ENCODE data around the gene TGFBR1.

The TGFBR1 gene

DNA sequence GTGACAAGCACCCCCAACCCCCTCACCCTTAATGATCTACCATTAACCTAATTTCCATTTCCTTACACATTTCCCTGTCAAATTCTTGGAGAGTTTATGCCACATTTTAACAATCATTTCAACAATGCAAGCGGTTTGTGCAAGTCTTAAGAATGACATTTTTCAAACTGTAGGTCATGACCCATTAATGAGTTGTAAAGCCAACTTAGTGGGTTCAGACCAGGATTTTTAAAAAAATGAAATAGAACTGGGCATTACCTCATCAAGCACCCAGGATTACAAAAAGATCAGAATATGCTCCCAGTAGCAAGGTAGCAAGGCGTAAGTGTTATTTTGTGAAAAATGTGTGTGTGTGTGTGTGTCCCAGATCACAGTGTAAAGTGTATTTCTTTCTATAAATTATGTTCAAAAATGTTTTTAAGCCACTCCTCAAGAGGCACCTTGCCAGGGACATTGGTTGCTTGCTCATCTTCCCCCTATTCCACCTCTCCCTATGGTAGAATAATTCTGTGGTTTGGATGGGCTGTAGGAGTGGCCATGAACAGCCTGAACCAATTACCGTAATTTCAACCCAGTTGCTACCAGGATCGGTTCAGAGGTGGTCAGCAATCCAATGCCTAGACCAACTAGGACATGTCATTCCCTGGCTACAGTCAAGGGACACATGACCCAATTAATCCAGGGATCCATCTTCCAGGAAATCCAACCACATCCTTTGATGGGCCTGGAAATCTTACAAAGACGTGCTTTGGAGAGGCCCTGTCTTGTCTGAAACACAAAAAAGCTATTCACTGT, 14.4 kb upstream of the TGFBR1 start:
- ChIA-PET POLR2A (interaction anchor here (0.6 kb wide), 1 partner anchor 43 kb away, joined by 3 read pairs; no protein-coding TSS in a partner anchor), CTCF (interaction anchor here (0.5 kb wide), 1 partner anchor 178 kb away, joined by 3 read pairs; no protein-coding TSS in a partner anchor)
- H3K27ac ChIP-seq (ENCODE audit: extremely low read depth, low read depth, low read length) = no peak overlapping the region
- no peak overlapping the region for H3K4me3 ChIP-seq (ENCODE audit: low read depth, low read length)
- no peaks in the 10 kb centered on the region for H3K9me3 ChIP-seq (ENCODE audit: control insufficient read depth, insufficient read depth, low read depth, low read length)
- H3K4me1 ChIP-seq (ENCODE audit: control insufficient read depth, insufficient read depth, low read length) = no peaks in the 10 kb centered on the region
- H3K36me3 ChIP-seq (ENCODE audit: control insufficient read depth in 2 of 2, insufficient read depth in 1 of 2, low read length in 2 of 2) = no peaks in the 10 kb centered on the region
- TF ChIP-seq ZNF624 (tag by site-specific recombination; IDR thresholded peaks at IDR 0.05) = no peak
- no peak for TF ChIP-seq ZNF37A (tag by site-specific recombination; IDR thresholded peaks at IDR 0.05)
- TF ChIP-seq ZFP41 (tag by site-specific recombination; IDR thresholded peaks at IDR 0.05; ENCODE audit: borderline replicate concordance) = no peak

DNA sequence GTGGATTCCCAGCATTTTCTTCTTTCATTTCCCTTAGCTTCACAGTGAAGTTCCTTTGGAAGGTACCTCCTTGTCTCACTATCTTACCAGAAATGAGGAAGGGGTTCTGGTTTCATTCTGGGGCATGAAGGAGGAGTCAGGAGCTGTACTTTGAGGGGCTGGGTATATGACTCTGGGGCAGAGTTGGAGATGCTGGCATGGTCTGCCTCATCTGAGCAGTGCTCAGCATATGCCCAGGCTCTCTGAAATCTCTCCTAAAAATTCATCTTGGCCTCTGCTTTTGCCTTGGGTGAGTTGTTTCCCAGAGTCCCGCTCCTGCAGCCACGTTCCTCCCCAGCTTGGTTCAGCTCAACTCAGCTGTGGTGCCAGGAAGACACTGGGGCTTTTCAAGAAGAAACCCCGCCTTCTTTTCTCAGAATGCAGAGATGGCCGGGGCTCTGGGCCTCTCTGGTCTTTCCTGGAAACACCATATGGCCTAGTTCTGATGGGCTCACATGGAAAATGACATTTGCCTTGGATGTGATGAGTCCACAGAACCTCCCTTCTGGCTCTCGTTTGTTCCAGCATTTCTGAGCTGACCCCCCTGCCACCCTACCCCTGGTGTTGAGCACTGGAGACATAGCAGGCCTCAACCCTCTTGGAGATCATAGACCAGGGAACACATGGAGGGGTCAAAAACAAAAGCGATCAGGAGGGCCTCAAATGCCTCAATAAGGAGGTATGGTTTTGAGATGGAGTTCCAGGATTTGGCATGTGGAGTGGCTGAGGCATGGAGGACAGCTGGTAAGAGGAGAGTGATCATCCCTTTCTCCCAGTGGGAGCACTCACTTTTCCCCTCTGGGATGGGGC, 12.0 kb upstream of the TGFBR1 start:
- no peaks in the 10 kb centered on the region for H3K9me3 ChIP-seq (ENCODE audit: control insufficient read depth, insufficient read depth, low read depth, low read length)
- H3K36me3 ChIP-seq (ENCODE audit: control insufficient read depth in 2 of 2, insufficient read depth in 1 of 2, low read length in 2 of 2) = no peaks in the 10 kb centered on the region
- TF ChIP-seq, protein P1, sequence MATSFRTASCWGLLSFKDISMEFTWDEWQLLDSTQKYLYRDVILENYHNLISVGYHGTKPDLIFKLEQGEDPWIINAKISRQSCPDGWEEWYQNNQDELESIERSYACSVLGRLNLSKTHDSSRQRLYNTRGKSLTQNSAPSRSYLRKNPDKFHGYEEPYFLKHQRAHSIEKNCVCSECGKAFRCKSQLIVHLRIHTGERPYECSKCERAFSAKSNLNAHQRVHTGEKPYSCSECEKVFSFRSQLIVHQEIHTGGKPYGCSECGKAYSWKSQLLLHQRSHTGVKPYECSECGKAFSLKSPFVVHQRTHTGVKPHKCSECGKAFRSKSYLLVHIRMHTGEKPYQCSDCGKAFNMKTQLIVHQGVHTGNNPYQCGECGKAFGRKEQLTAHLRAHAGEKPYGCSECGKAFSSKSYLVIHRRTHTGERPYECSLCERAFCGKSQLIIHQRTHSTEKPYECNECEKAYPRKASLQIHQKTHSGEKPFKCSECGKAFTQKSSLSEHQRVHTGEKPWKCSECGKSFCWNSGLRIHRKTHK (tag by site-specific recombination; IDR thresholded peaks at IDR 0.05) = no peak
- H3K27ac ChIP-seq (ENCODE audit: extremely low read depth, low read depth, low read length) = no peak overlapping the region
- ChIA-PET POLR2A (interaction anchor here (1.1 kb wide), 1 partner anchor 10 kb away, joined by 3 read pairs; no protein-coding TSS in a partner anchor), CTCF (interaction anchor here (0.7 kb wide), 1 partner anchor 46 kb away, joined by 3 read pairs; no protein-coding TSS in a partner anchor)
- H3K4me1 ChIP-seq (ENCODE audit: control insufficient read depth, insufficient read depth, low read length) = no peaks in the 10 kb centered on the region
- no peak overlapping the region for H3K4me3 ChIP-seq (ENCODE audit: low read depth, low read length)

DNA sequence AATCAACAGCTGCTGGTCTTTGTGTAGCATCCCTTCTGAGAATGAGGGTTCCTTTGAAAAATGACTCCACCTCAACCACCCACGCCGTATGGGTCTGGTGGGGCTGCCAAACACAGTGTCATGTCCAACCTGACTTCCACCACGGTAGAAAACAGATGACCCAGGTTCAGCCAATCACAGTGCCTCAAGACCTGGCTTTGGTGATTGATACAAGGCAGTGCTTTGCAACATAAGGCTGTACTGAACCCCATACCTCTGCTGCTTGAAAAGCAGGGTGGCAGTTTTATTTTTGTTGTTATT, 11.5 kb upstream of the TGFBR1 start:
- Histone ChIP-seq H3K27ac (ENCODE audit: extremely low read depth, low read depth, low read length) (no peak overlapping the region), H3K9me3 (ENCODE audit: control insufficient read depth, insufficient read depth, low read depth, low read length) (no peaks in the 10 kb centered on the region), H3K36me3 (ENCODE audit: control insufficient read depth in 2 of 2, insufficient read depth in 1 of 2, low read length in 2 of 2) (no peaks in the 10 kb centered on the region), H3K4me3 (ENCODE audit: low read depth, low read length) (no peak overlapping the region), H3K4me1 (ENCODE audit: control insufficient read depth, insufficient read depth, low read length) (no peaks in the 10 kb centered on the region)
- TF ChIP-seq ZSCAN16 (tag by site-specific recombination; IDR thresholded peaks at IDR 0.05) (no peak), ZNF830 (tag by site-specific recombination; IDR thresholded peaks at IDR 0.05; ENCODE audit: low read depth) (no peak), ZNF792 (tag by site-specific recombination; IDR thresholded peaks at IDR 0.05) (no peak), ZNF19 (tag by site-specific recombination; IDR thresholded peaks at IDR 0.05; ENCODE audit: low read depth) (no peak), GLIS1 (tag by site-specific recombination; IDR thresholded peaks at IDR 0.05) (no peak), ZNF629 (tag by site-specific recombination; IDR thresholded peaks at IDR 0.05) (no peak)
- ChIA-PET CTCF (no interaction called here), POLR2A (interaction anchor here (1.1 kb wide), 1 partner anchor 9 kb away, joined by 3 read pairs; no protein-coding TSS in a partner anchor)

DNA sequence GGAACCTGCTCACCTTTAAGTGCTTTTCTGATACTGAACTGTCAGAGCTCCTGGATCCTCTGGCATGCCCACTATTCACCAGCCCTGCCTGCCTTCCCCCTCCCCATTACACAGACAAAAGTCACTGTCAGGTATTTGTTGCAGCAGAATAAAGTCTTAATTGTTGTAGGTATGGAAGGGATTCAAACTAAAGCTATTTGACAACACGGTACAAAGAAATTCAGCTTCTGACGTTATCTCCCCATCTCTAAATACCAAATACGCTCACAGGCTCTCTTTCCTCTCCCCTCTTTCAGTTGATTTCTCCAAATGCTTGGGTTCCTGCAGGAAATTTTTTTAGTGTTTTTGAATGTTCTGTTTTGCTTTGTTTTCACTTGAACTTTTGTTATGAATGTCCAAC, 9.3 kb upstream of the TGFBR1 start:
- Histone ChIP-seq H3K27ac (ENCODE audit: extremely low read depth, low read depth, low read length) (no peak overlapping the region), H3K4me1 (ENCODE audit: control insufficient read depth, insufficient read depth, low read length) (no peaks in the 10 kb centered on the region), H3K4me3 (ENCODE audit: low read depth, low read length) (no peak overlapping the region), H3K36me3 (ENCODE audit: control insufficient read depth in 2 of 2, insufficient read depth in 1 of 2, low read length in 2 of 2) (no peaks in the 10 kb centered on the region), H3K9me3 (ENCODE audit: control insufficient read depth, insufficient read depth, low read depth, low read length) (no peaks in the 10 kb centered on the region)
- ChIA-PET CTCF (no interaction called here), POLR2A (no interaction called here)
- TF ChIP-seq, protein P2, sequence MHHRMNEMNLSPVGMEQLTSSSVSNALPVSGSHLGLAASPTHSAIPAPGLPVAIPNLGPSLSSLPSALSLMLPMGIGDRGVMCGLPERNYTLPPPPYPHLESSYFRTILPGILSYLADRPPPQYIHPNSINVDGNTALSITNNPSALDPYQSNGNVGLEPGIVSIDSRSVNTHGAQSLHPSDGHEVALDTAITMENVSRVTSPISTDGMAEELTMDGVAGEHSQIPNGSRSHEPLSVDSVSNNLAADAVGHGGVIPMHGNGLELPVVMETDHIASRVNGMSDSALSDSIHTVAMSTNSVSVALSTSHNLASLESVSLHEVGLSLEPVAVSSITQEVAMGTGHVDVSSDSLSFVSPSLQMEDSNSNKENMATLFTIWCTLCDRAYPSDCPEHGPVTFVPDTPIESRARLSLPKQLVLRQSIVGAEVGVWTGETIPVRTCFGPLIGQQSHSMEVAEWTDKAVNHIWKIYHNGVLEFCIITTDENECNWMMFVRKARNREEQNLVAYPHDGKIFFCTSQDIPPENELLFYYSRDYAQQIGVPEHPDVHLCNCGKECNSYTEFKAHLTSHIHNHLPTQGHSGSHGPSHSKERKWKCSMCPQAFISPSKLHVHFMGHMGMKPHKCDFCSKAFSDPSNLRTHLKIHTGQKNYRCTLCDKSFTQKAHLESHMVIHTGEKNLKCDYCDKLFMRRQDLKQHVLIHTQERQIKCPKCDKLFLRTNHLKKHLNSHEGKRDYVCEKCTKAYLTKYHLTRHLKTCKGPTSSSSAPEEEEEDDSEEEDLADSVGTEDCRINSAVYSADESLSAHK (tag by site-specific recombination; IDR thresholded peaks at IDR 0.05) = no peak
- TF ChIP-seq, protein P3, sequence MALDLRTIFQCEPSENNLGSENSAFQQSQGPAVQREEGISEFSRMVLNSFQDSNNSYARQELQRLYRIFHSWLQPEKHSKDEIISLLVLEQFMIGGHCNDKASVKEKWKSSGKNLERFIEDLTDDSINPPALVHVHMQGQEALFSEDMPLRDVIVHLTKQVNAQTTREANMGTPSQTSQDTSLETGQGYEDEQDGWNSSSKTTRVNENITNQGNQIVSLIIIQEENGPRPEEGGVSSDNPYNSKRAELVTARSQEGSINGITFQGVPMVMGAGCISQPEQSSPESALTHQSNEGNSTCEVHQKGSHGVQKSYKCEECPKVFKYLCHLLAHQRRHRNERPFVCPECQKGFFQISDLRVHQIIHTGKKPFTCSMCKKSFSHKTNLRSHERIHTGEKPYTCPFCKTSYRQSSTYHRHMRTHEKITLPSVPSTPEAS (tag by site-specific recombination; IDR thresholded peaks at IDR 0.05) = no peak
- no peak for TF ChIP-seq SALL2 (tag by site-specific recombination; IDR thresholded peaks at IDR 0.05; ENCODE audit: borderline replicate concordance)
- TF ChIP-seq KLF8 (tag by site-specific recombination; IDR thresholded peaks at IDR 0.05) = no peak
- no peak for TF ChIP-seq ZNF311 (tag by site-specific recombination; IDR thresholded peaks at IDR 0.05; ENCODE audit: borderline replicate concordance)
- TF ChIP-seq, protein P4, sequence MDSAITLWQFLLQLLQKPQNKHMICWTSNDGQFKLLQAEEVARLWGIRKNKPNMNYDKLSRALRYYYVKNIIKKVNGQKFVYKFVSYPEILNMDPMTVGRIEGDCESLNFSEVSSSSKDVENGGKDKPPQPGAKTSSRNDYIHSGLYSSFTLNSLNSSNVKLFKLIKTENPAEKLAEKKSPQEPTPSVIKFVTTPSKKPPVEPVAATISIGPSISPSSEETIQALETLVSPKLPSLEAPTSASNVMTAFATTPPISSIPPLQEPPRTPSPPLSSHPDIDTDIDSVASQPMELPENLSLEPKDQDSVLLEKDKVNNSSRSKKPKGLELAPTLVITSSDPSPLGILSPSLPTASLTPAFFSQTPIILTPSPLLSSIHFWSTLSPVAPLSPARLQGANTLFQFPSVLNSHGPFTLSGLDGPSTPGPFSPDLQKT (IDR thresholded peaks at IDR 0.05; ENCODE audit: borderline replicate concordance, low read depth, low read length) = no peak
- TF ChIP-seq, protein P5, sequence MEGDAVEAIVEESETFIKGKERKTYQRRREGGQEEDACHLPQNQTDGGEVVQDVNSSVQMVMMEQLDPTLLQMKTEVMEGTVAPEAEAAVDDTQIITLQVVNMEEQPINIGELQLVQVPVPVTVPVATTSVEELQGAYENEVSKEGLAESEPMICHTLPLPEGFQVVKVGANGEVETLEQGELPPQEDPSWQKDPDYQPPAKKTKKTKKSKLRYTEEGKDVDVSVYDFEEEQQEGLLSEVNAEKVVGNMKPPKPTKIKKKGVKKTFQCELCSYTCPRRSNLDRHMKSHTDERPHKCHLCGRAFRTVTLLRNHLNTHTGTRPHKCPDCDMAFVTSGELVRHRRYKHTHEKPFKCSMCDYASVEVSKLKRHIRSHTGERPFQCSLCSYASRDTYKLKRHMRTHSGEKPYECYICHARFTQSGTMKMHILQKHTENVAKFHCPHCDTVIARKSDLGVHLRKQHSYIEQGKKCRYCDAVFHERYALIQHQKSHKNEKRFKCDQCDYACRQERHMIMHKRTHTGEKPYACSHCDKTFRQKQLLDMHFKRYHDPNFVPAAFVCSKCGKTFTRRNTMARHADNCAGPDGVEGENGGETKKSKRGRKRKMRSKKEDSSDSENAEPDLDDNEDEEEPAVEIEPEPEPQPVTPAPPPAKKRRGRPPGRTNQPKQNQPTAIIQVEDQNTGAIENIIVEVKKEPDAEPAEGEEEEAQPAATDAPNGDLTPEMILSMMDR (tag by site-specific recombination; IDR thresholded peaks at IDR 0.05) = no peak
- no peak for TF ChIP-seq ZNF747 (tag by site-specific recombination; IDR thresholded peaks at IDR 0.05)

All from HEK293 (cell line).